Measurements from ENCODE around the gene PPP3R1. TPM values are rescaled to one million over a fixed set of nuclear protein-coding genes. Genes with fewer than 3 reads are reported as not detected.
A peak's percentile ranks its signal among the peaks of the same experiment; 100 is the strongest.

Gene PPP3R1
- polyA plus RNA-seq, 10 donors, result 44.1 to 67.9 (median 51.7) TPM

DNA sequence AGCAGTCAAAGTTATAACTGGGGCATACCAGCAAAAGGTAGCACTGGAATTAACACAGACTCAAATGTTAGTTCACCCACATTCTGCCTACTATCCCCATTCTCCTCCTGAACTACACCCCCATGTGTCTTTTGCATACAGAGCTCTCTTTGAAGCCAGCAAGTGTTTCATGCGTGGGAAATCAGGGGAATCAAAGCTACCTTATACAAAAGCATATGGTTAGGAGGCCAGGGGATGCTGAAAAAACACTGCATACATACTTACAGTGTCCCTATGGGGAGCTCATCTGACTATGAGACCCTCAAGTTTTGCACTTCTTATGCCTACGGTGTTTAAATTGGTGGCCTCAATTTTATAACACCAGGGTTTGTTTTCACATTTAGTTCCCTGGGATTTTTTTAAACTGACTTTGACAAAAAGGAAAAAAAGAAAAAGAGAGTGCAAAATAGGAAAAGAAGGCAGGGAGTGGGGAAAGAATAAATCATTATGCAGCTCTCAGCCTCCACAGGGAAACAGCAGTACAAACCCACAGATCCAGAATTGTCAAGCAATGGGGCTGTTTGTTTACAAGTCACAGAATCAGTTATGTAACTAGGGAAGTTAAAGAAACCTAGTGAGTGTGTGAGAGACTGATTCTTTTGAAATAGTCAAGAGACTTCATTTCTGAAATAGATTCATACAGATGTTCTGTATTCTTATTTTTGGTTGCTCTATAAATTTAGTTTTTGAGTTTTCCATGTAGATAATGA, 20.1 kb upstream of the PPP3R1 start:
- DNase-seq, result peak in 1 of 3 donors; percentile 42

DNA sequence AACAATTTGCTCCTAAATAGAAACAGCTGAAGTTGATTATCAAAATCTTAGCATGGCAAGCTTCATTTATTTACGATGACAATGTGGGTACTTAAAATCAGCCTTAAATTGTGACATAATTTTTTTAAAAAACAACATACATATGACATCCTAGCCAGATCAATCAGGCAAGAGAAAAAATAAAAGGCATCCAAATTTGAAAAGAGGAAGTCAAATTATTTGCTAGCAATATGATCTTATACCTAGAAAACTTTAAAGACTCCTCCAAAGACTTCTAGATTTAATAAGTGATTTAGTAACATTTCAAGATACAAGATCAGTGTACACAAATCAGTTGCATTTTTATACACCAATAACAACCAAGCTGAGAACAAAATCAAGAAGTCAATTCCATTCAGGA, 14.3 kb upstream of the PPP3R1 start:
- DNase-seq, result no peak

DNA sequence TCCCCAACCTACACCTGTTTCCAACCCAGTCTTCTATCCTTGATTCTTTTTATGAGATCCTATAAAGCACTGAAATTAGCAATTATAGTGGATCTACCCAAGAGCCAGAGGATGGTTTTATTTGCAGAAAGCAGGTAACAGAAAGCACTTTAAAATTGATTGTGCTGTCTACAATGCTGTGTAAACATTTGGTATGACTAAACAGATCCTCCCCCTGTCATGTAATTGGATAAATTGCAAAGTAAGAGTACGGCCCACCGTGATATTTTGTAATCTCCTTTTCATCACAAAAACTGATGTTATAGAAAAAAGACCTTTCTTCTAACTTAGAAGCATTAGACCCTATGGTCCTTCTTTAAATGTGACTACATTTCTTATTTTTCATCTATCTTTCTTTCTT, 11.3 kb upstream of the PPP3R1 start:
- no peak for DNase-seq

DNA sequence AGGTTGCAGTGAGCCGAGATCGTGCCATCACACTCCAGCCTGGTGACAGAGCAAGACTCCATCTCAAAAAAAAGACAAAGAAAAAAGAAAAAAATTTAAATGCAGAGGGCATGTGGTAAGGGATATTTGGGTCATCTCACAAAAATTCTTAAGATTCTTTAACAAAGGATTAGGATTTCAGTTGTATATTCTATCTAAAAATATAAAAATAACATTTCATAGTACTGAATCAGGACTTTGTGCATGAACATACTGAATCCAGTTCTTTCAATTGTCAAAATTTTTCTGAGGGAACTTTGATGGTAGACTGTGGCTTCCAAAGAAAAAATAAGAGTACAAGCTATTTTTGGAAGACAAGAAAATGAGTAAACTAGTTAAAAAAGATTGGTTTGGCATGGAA, 6.5 kb upstream of the PPP3R1 start:
- no peak for DNase-seq

DNA sequence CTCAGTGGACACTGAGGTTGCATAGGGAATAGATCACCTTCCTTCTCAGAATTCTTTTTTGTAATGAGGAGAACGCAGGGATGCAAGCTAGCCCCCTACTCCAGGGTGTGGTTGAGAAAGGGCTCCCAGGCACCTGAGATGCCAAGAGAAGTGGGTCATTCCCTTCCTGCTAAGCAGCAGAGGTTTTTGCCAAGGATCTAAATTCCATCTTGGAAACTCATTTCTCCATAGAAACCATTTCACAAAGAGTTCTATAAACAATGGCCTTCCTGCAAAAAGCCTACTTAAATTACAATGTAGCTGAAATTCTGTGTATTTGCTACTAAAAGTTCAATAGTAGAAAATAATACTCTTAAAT, 3.7 kb upstream of the PPP3R1 start:
- peak in 2 of 3 donors; percentile 22 to 29 for DNase-seq

DNA sequence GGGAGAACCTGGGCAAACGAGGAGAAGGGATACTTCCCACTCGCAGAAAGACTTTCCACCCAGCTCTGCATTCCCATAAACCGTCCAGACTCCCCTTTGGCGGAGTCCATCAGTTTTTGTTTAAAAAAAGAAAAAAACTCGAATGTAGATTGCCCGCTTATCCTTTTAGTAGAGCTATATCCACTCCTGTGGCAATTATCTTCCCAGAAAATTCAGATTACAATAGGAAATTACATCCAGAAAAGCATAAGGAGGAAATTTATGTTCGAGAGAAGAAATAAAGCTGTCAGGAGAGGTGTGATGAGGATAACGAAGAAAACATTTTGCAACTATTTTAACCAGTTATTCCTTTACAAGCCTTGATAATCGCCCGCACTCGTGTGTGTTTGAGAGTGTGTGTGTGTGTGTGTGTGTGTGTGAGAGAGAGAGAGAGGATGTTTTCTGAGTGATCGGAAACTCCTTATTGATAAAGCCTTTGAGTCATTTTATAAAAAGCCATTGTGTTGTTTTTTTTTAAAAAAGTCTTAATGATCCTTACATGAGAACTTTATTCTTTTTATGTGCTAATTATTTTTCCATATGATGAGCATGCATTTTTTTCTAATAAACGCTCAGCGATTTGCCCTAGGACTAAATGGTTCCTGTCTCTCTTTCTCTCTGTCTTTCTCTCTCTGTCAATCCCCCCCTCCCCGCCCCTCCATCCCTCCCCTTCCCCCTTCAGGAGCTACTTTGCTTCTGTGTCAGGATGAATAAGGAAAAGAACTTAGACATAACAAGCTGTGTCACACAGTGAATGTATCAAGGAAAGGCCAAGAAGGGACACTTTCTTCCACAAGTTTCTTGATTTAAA, 1.1 kb upstream of the PPP3R1 start:
- peak in 1 of 3 donors; percentile 34 for DNase-seq

DNA sequence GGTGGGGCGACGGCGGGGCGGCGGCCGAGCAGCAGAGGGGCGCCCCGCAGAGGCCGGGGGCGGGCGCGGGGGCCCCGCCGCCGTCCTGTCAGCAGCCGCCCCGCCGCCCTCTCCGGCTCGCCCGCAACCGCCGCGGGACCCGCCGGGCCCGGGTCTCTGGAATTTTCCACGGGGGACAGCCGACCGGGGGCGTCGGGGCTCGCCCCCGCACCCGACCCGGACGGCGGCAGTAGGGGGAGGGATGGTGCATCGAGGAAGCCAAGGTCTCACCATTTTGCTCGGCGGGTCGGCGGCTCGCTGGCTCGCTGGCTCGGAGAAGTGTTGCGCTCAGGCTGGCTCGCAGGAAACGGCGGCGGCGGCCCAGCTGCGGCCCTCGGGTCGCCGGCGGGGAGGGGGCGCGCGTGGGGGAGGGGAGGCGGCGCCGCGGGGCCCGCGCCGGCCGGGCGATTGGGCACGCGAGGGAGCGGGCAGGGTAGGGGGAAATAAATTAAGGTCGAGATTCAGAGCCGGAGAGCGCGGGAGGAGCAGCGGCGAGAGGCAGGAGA, 405 bp downstream of the PPP3R1 start:
- DNase-seq, result peak in 1 of 3 donors; percentile 8

DNA sequence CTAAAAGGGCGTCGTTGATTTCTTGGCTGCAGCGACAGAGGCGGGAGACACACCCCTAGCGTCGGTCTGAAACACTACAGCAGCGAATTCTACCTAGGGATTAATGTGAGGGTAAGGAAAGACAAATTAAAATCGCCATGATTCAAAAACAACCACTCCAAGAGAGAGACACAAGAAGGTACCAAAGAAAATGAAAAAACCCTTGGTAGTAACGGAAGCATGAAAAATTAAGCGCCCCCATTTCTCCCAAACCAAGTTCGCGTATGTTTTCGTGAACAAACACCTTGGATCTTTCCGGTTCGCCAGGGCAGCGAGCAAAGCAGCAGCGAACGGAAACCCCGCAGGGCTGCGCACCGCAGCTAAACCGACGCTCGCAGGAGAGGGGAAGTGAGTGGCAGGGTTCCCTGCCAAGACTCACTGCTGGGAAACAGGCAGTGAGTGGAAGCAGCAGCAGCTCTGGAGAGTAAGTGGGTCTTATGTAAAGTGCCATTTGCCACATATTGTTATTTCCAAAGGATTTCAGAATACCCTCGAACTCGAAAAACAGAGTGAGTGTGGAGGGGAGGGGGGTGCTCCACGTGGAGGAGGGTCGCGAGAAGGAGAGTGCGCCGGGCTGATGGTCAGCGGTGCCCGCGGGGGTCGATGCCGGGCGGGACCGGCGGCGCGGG, 1.0 kb downstream of the PPP3R1 start:
- DNase-seq, result peak; percentile 69 to 88 (median 73)

DNA sequence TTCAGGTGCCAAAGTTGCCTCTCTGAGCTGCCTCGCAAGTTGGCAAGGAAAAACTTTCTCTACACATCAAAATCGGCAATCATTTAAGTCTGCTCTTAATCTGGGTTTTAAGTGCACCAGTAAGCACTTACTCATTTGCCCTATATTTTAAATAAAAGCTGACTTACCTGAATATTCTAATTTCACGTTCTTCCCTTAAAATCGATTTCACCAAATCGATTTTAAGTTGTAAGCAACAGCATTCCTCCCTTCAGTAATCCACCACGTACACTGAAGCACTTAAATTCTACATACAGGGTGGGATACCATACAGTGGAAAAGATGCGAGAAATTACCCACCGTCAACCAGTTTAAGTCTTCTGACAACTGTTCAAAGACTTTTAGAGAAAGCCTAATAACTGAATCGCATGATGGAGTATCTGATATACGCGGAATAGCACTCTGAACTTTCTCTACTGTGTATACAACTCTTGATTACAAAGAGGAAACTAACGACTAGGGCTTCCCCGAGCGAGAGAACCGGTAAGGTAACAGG, 1.6 kb downstream of the PPP3R1 start:
- DNase-seq, result peak in 1 of 3 donors; percentile 12

DNA sequence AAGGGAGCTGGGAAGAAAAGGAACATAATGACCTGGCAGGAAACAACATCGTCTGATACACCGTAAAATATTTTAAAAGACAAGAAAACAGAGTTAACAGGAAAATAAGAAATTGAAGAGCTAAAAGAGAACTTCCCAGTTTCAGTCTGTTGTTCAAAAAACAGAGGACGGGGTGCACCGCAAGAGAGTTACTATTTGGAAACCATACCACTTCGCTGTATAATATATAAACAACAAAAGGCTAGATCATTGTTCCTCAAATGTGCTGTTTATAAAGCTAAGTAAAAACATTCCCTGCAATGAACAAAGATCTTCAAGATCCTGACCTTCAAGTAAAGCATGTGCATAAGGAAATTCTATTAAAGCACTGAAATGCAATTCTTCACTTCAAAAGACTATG, 2.1 kb downstream of the PPP3R1 start:
- DNase-seq, result peak in 1 of 3 donors; percentile 22

DNA sequence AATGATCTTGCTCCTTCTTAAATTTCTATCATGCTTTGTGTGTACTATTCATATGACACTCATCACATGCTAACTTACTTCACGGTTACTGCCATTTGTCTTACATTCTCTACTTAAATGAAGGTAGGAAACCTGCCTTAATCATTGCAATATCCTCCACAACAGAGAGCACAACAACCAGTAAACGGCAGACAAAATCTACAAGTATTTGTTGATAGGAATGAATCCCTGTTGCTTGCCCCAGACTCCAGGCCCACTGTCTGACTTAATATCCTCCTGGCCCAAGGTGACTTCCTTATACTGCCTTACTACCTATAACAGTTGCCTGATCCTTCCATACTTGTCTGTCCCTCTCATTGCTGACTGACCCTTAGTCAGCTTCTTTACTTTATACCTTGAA, 3.5 kb downstream of the PPP3R1 start:
- no peak for DNase-seq

DNA sequence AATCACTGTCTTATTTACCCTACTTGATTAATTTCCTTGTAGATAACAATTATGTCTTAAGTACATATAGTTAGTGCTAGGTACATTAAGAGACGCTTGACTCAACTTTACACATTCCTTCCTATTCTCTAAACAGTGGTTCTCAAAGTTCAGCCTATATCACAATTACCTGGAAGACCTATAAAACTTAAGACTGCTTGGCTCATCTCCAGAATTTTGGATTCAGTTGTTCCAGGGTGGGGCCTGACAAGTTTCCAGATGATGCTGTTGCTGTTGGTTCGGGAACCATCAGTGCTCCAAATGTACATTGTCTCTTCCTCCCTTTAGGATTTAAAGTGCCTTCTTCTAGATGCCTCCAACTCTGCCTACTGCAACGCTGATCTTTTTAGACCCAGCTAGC, 4.0 kb downstream of the PPP3R1 start:
- no peak for DNase-seq

DNA sequence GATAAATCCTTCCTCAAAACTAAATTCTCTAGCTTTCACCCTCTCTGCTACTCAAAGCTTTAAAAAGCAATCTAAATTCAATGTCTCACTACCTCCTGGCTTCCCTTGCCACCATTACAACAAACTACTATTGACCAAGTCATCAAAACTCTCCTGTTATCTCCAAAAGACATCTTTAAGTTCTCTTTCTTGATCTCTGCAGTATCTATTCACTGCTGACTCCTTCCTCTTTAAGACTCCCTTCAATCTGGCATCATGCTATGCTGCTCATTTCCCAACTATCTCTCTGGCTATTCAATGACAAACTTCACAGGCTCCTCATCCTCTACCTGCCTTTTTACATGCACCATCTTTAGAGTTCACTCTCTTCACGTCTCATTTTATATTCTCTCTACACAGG, 5.9 kb downstream of the PPP3R1 start:
- DNase-seq, result no peak

DNA sequence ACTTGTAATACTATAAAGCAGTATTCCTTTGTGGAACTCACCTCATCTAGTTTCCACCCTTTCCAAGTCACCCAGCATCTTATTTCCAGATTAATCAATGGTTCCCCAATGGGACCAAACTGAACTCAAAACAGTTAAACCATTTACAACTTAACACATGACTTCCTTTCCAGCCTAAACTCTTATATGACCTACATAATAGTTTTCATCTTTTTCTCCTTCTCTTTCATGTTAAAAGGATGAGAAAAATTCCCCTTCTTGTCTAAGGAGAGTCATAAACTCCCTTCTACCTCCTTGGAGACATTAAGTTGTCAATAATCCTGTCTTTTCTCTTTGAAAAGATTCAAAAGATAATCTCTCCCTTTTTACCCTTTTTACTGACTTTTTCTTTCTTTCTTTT, 6.7 kb downstream of the PPP3R1 start:
- no peak for DNase-seq

DNA sequence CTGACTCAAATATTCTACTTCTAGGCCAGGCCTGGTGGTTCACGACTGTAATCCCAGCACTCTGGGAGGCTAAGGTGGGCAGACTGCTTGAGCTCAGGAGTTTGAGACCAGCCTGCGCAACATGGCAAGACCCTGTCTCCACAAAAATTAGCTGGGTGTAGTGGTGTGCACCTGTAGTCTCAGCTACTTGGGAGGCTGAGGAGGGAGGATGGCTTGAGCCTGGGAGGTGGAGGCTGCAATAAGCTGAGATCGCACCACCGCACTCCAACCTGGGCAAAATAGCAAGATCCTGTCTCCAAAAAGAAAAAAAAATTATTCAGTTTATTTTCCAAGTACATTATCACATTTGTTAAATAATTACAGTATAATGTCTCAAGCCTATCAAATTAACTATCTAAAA, 7.3 kb downstream of the PPP3R1 start:
- DNase-seq, result no peak

DNA sequence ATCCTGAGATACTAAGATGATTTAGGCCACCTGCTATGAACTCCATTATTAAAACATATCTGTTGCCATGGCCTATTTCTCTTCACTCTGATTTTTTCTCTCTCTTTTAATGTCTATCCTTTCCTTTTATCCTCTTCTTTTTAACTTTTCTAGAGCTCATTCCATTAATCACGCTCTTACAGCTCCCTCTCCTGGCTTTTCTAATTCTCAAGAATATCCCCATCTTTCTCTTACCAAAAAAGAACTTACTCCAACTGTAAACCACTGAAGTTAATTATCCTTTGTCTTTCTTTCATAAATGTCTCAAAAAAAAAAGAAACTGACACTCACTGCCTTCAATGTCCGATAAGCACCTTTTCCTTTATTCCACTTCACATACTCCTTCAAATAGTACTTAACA, 7.9 kb downstream of the PPP3R1 start:
- DNase-seq, result no peak

DNA sequence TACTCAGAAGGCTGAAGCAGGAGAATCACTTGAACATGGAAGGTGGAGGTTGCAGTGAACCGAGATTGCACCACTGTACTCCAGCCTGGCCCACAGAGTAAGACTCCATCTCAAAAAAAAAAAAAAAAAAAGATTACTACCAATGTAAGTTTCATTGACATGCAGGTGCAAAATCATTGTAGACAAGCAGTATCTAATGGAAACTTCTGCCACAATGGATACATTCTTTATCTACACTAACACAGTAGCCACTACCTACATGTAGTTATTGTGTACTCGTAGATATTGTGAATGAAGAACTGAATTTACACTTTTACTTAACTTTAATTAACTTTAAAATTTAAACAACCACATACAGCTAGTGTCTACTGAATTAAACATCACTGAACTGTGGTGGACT, 10.6 kb downstream of the PPP3R1 start:
- DNase-seq, result no peak

DNA sequence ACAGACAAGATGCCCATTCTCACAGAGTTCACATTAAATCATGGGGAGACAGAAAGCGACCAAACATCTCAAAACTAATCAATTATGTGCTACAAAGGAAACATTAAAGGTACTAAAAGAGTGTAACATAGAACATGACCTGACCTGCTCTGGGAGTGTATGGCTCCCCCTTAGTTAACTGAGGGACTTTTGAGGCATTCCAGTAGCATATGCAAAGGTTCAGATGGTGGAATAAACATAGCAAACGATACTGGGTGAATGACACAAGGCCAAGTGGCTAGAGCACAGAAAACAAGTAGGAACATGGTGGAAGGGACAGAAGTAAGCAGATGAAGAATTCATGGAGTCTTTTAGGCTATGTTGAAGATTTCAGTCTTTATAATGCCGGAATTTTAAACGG, 11.9 kb downstream of the PPP3R1 start:
- DNase-seq, result no peak

DNA sequence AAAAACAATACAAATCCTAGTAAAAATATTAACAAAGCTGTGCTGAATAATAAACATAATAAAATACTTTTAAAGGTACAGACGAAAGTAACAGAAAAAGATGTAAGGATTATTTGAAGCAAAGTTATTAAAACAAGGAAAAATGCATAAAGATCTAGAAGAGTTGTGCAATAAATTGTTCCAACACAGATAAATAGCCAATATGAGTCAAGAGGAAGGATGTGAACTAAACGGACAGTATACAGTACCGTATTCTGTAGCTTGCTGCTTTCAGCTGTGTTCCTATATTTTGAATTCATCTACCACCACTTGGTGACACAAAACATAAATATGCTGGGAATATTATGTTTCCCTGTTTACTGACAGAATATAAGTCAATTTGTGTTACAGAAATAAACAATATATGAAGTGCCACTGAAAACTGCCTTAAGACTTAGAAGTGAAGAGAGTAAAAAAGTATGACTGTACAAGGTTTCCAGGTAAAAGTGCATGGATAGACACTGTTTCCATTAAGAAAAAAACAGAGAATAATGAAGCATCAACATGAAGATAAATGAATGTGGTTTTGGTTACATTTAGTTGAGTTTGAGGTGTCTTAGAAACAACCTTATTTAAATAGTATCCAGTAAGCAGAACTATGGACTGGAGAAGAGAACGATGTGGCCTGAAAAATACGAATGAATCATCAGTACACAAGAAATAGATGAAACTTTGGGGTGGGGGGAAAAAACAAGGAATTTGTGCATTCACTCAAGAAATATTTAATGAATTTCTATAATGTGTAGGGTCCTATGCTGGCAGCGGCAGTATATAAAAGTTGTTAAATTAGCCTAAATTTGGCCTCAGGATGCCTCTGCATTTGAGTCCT, 13.1 kb downstream of the PPP3R1 start:
- DNase-seq, result no peak

DNA sequence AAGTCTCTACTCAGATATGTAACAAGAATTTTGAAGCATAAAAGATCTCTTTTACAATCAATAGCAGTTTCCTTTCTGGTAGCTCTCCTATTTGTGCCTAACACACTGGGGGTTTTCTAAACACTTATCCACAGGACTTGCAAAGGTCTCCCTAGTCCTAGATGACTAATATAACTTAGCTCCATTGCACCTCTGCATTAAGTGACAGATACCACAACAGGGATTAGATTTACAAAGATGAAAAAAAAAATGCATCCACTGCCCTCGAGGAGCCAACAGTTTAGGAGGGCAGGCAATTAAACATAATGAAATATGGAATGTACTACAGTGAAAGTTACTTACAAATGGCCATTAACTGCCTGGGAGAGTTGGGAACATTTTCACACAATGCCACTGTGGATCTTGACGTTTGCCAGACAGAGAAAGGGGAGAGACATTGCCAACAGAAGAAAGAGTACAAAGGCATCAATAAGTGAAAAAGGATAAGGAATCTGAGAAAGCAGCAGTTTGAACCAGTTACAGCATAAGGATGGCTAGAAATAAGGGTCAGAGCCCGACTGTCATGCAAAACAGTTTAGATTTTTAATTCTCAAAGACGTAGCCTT, 14.3 kb downstream of the PPP3R1 start:
- no peak for DNase-seq

DNA sequence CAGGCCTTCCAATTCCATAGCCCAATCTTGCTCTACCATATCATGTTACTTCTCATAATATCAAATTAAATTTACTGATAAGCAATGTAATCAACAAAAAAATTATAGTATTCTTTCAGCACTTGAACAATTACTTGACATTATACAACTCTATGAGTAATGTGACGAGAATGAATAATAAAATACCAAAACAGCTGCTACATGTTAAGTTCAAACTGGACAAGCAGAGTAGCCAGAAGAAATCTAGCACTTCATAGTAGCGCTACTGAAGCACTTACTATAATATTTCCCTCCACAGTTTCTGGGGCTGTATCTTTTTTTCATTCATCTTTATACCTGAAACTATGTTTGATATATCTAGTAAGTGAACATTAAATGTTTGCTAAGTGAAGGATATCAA, 14.9 kb downstream of the PPP3R1 start:
- DNase-seq, result no peak
